ENCODE results near the gene ATXN1.

The ATXN1 gene

GRCh38 chr6:16670183-16670582 lies 91.1 kb downstream of the ATXN1 start:
- H3K27ac ChIP-seq: peak overlapping the region; percentile 2 to 20
- intact Hi-C loops (cut with DNase I; ENCODE audit: low total_unique reads): no loop called here
- DNase-seq: peak in 1 of 2 donors; percentile 28
- no peaks in the 10 kb centered on the region for H3K27me3 ChIP-seq
- H3K9me3 ChIP-seq: no peaks in the 10 kb centered on the region
- H3K4me1 ChIP-seq: peaks cover 0 to 76% (median 33%) of the 10 kb centered on the region in 4 donors
- H3K36me3 ChIP-seq: no peaks in the 10 kb centered on the region
- H3K4me3 ChIP-seq: no peak overlapping the region
- TF ChIP-seq CTCF (IDR thresholded peaks at IDR 0.05): no peak

DNA sequence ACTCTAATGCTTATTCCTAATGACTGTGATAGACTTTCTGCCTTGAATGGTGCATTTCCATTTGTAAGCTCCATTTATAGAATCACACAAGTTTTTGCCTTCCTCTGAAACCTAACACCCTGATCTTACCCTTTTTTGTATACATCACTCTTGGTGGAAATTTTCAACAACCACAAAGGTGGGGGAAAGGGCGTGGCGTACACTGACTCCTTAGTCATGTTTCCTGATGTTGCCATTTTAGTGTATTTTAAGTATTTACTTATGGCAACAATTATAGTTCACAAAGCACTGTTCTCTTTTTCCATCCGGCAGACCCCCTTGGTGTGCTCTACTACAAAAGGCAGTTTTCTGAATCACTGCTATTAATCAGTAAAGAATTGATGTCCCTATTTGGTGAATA lies 92.0 kb downstream of the ATXN1 start:
- TF ChIP-seq CTCF (IDR thresholded peaks at IDR 0.05): no peak
- Histone ChIP-seq H3K27me3 (no peaks in the 10 kb centered on the region), H3K27ac (no peak overlapping the region), H3K4me1 (peaks cover 0 to 66% (median 28%) of the 10 kb centered on the region in 4 donors), H3K4me3 (no peak overlapping the region), H3K9me3 (no peaks in the 10 kb centered on the region), H3K36me3 (no peaks in the 10 kb centered on the region)
- no peak for DNase-seq
- intact Hi-C loops (cut with DNase I; ENCODE audit: low total_unique reads): no loop called here

GRCh38 chr6:16667509-16667908 lies 93.8 kb downstream of the ATXN1 start:
- H3K27ac ChIP-seq: no peak overlapping the region
- no peaks in the 10 kb centered on the region for H3K9me3 ChIP-seq
- intact Hi-C loops (cut with DNase I; ENCODE audit: low total_unique reads): no loop called here
- H3K4me3 ChIP-seq: no peak overlapping the region
- TF ChIP-seq CTCF (IDR thresholded peaks at IDR 0.05): no peak
- H3K36me3 ChIP-seq: no peaks in the 10 kb centered on the region
- no peak for DNase-seq
- H3K4me1 ChIP-seq: peaks cover 0 to 53% (median 27%) of the 10 kb centered on the region in 4 donors
- H3K27me3 ChIP-seq: no peaks in the 10 kb centered on the region

GRCh38 chr6:16665992-16666391 lies 95.3 kb downstream of the ATXN1 start:
- peaks cover 0 to 38% (median 19%) of the 10 kb centered on the region in 4 donors for H3K4me1 ChIP-seq
- TF ChIP-seq CTCF (IDR thresholded peaks at IDR 0.05): no peak
- no peak overlapping the region for H3K4me3 ChIP-seq
- DNase-seq: no peak
- no peaks in the 10 kb centered on the region for H3K36me3 ChIP-seq
- H3K27me3 ChIP-seq: no peaks in the 10 kb centered on the region
- no peak overlapping the region for H3K27ac ChIP-seq
- H3K9me3 ChIP-seq: no peaks in the 10 kb centered on the region
- intact Hi-C loops (cut with DNase I; ENCODE audit: low total_unique reads): no loop called here

- intact Hi-C loops (cut with DNase I; ENCODE audit: low total_unique reads): no loop called here
Observed at GRCh38 chr6:16665182-16665581, 96.1 kb downstream of the ATXN1 start.

More at GRCh38 chr6:16665182-16665581, 96.1 kb downstream of the ATXN1 start:
- Histone ChIP-seq H3K4me1 (peaks cover 0 to 31% (median 11%) of the 10 kb centered on the region in 4 donors), H3K36me3 (no peaks in the 10 kb centered on the region), H3K27ac (no peak overlapping the region), H3K4me3 (no peak overlapping the region), H3K9me3 (no peaks in the 10 kb centered on the region), H3K27me3 (no peaks in the 10 kb centered on the region)
- no peak for TF ChIP-seq CTCF (IDR thresholded peaks at IDR 0.05)
- no peak for DNase-seq

Measured in tibial artery (tissue), 4 donors.